Smooth muscle cell (in vitro differentiated cells): ENCODE measurements around the gene GSKIP. TPM values are rescaled to one million over a fixed set of nuclear protein-coding genes. Genes with fewer than 3 reads are reported as not detected.

Experiments
- DNase-seq: peaks from one replicate; lab custom pipeline; 2025; ENCODE audit not compliant: unreplicated experiment; lab: John Stamatoyannopoulos, UW
- H2AFZ ChIP-seq: fragments of 200-600 bp; sonication (generic); 2 replicates; pipeline ENCODE4 v1.6.0; 2016; ENCODE audit warnings: antibody characterized with exemption, low read depth, mild to moderate bottlenecking
- H3F3A ChIP-seq: fragments of 200-600 bp; sonication (generic); 2 replicates; pipeline ENCODE4 v1.6.0; 2017; ENCODE audit warnings: antibody characterized with exemption, low read depth
- H3K27ac ChIP-seq: fragments of 200-600 bp; sonication (generic); 2 replicates; pipeline ENCODE4 v1.5.1; 2016; ENCODE audit warnings: low read depth, mild to moderate bottlenecking
- H3K27me3 ChIP-seq: fragments of 200-600 bp; sonication (generic); 2 replicates; pipeline ENCODE4 v1.6.1; 2016; ENCODE audit warnings: low read depth, mild to moderate bottlenecking
- H3K36me3 ChIP-seq: fragments of 200-600 bp; sonication (generic); 2 replicates; pipeline ENCODE4 v1.5.1; 2016; ENCODE audit warnings: low read depth
- H3K4me1 ChIP-seq: fragments of 200-600 bp; sonication (generic); 2 replicates; pipeline ENCODE4 v1.5.1; 2016; ENCODE audit warnings: low read depth
- H3K4me2 ChIP-seq: fragments of 200-600 bp; sonication (generic); 2 replicates; pipeline ENCODE4 v1.6.0; 2016; ENCODE audit warnings: mild to moderate bottlenecking
- H3K4me3 ChIP-seq: fragments of 200-600 bp; sonication (generic); 2 replicates; pipeline ENCODE4 v1.5.1; 2016; ENCODE audit warnings: mild to moderate bottlenecking
- H3K79me2 ChIP-seq: fragments of 200-600 bp; sonication (generic); 2 replicates; pipeline ENCODE4 v1.6.0; 2016; ENCODE audit warnings: low read depth, mild to moderate bottlenecking
- H3K9ac ChIP-seq: fragments of 200-600 bp; sonication (generic); 2 replicates; pipeline ENCODE4 v1.6.0; 2016; ENCODE audit warnings: low read depth
- H3K9me3 ChIP-seq: fragments of 200-600 bp; sonication (generic); replicated peaks from 2 replicates; pipeline ENCODE4 v1.5.1; 2016; ENCODE audit warnings: low read depth
- H4K20me1 ChIP-seq: fragments of 200-600 bp; sonication (generic); 2 replicates; pipeline ENCODE4 v1.6.0; 2016; ENCODE audit warnings: low read depth
- WGBS: methylation state at CpG from one replicate; pipeline ENCODE4 v1.1.7; 2016; ENCODE audit warnings: low lambda C conversion rate; 5-methylcytosine and 5-hydroxymethylcytosine counted together
- polyA plus RNA-seq: library from polyadenylated mRNA; unstranded; fragments of >200 nt; fragmentation: Nextera tagmentation; extraction: Ambion mirVana; gene quantifications from 2 replicates; pipeline ENCODE4 v1.2.1, GENCODE V29; 2016
- total RNA-seq: library from RNA; depleted of rRNA; stranded (reverse); fragments of >200 nt; gene quantifications from 2 replicates; pipeline ENCODE4 v1.2.3, GENCODE V29; 2014
- TF ChIP-seq, protein P1 (sequence below): fragments of 200-600 bp; sonication (generic); IDR thresholded peaks from 2 replicates; pipeline ENCODE4 v1.5.1; 2017; ENCODE audit warnings: borderline replicate concordance, mild to moderate bottlenecking, antibody characterized with exemption; ENCODE audit not compliant: insufficient read depth, poor library complexity, severe bottlenecking

GSKIP gene
- total and polyA plus RNA-seq, 2 experiments from 2014 or later, result 21.2 to 35.2 TPM

DNA sequence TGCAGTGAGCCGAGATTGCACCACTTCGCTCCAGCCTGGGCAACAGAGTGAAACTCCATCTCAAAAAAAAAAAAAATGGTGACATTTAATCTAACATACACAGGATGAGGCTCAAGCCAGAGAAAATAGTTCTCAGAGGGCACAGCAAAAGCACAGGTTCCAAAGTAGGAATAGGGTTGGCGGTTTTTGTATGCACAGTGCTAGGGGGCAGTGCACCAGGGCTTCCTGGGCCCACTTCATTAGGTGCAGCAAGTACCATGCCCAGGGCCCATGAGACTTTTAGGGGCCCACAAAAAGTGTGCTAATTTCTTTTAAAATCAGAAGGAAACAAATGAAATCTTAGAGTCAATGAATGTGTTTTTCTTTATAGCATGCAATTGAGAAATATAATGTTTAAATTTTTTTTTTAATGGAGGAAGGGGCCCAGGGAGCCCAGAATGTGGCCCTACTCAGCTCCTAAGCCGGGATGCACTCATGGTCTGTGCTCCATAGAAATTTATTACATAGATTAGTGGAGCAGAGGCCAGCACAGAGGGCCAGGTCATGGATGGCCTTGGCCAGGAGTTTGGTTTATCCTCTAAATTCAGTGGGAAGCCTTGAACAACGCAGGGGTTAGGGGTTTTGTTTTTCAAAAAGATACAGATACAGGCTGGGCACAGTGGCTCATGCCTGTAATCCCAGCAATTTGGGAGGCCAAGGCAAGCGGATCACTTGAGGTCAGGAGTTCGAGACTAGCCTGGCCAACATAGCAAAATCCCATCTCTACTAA lies 30.9 kb downstream of the GSKIP start:
- H3K27ac ChIP-seq, result no peak overlapping the region
- no peak overlapping the region for H3K4me2 ChIP-seq
- no peak overlapping the region for H3K9ac ChIP-seq
- H3K9me3 ChIP-seq, result no peaks in the 10 kb centered on the region
- H4K20me1 ChIP-seq, result no peaks in the 10 kb centered on the region
- no peaks in the 10 kb centered on the region for H3K79me2 ChIP-seq
- H3F3A ChIP-seq, result peaks cover 7% of the 10 kb centered on the region
- 96% methylated on average over 7 of the region's 7 CpGs for WGBS
- H3K27me3 ChIP-seq, result no peaks in the 10 kb centered on the region
- peaks cover 8% of the 10 kb centered on the region for H3K4me1 ChIP-seq
- no peak overlapping the region for H2AFZ ChIP-seq
- H3K4me3 ChIP-seq, result no peak overlapping the region
- no peaks in the 10 kb centered on the region for H3K36me3 ChIP-seq
- TF ChIP-seq, protein P1, sequence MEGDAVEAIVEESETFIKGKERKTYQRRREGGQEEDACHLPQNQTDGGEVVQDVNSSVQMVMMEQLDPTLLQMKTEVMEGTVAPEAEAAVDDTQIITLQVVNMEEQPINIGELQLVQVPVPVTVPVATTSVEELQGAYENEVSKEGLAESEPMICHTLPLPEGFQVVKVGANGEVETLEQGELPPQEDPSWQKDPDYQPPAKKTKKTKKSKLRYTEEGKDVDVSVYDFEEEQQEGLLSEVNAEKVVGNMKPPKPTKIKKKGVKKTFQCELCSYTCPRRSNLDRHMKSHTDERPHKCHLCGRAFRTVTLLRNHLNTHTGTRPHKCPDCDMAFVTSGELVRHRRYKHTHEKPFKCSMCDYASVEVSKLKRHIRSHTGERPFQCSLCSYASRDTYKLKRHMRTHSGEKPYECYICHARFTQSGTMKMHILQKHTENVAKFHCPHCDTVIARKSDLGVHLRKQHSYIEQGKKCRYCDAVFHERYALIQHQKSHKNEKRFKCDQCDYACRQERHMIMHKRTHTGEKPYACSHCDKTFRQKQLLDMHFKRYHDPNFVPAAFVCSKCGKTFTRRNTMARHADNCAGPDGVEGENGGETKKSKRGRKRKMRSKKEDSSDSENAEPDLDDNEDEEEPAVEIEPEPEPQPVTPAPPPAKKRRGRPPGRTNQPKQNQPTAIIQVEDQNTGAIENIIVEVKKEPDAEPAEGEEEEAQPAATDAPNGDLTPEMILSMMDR, result no peak
- no peak for DNase-seq

DNA sequence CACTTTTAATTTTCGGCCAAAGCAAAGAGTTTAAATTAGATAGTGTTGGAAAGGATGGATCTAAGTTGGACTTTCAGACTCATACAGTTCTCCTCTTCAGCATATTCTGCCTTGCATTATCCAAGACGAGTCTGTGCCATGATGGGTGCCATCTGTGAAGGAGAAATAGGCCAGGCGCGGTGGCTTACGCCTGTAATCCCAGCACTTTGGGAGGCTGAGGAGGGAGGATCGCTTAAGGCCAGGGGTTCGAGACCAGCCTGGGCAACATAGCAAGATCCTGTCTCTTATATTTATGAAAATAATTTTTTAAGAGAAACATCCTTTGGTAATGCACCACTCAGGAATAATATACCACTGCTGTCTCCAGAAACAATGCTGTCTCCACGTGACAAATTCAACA lies 35.1 kb downstream of the GSKIP start:
- no peaks in the 10 kb centered on the region for H3K4me1 ChIP-seq
- no peak overlapping the region for H3K4me2 ChIP-seq
- H3K27me3 ChIP-seq, result no peaks in the 10 kb centered on the region
- no peak overlapping the region for H3K4me3 ChIP-seq
- TF ChIP-seq, protein P1, result no peak
- H3K9me3 ChIP-seq, result no peaks in the 10 kb centered on the region
- H3K79me2 ChIP-seq, result no peaks in the 10 kb centered on the region
- no peaks in the 10 kb centered on the region for H3K36me3 ChIP-seq
- H3K9ac ChIP-seq, result no peak overlapping the region
- no peak for DNase-seq
- H2AFZ ChIP-seq, result no peak overlapping the region
- no peak overlapping the region for H3K27ac ChIP-seq
- H4K20me1 ChIP-seq, result no peaks in the 10 kb centered on the region
- no peaks in the 10 kb centered on the region for H3F3A ChIP-seq
- WGBS, result 95% methylated on average over 8 of the region's 8 CpGs

DNA sequence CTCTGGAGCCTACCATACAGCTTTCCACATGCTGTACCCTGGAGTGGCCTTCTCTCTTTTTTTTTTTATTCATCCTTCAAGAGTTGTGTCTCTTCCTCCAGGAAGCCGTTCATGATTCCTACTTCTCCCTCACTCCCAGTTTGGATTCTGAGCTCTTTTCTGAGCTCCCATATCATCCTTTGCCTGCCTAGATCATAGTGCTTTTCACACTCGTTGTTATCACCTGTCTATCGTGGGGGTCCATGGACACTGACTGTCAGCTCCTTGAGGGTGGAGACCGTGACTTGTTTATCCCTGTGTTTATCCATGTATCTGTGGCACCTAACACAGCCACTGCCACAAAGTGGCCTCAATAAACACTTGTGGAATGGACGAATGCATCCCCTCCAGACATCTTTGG lies 35.6 kb downstream of the GSKIP start:
- Histone ChIP-seq H3K4me3 (no peak overlapping the region), H3K4me1 (no peaks in the 10 kb centered on the region), H3K79me2 (no peaks in the 10 kb centered on the region), H3K27ac (no peak overlapping the region), H4K20me1 (no peaks in the 10 kb centered on the region), H2AFZ (no peak overlapping the region), H3K36me3 (no peaks in the 10 kb centered on the region), H3K27me3 (no peaks in the 10 kb centered on the region), H3K9ac (no peak overlapping the region), H3K9me3 (no peaks in the 10 kb centered on the region), H3F3A (no peaks in the 10 kb centered on the region), H3K4me2 (no peak overlapping the region)
- 96% methylated on average over 5 of the region's 5 CpGs for WGBS
- TF ChIP-seq, protein P1, result no peak
- DNase-seq, result no peak

DNA sequence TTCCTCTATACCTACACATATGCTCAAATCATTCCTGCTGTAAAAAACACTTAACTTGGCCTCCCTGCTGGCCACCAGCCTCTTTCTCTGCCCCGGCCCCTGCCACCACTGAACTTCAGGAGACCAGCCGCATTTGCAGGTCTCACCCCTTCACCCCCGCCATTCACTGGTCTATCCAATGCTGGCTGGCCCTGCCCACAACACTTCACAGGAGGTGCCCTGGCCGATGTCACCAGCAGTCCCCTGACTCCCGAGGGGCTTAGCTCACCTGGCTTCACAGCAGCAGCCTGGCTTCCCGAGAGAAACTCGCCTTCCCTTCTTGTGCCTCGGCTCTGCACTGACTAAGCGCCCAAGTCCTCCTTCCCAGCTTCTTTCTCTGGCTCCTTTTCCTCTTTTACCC lies 36.1 kb downstream of the GSKIP start:
- Histone ChIP-seq H3K4me2 (no peak overlapping the region), H2AFZ (no peak overlapping the region), H3K4me1 (no peaks in the 10 kb centered on the region), H3K9me3 (no peaks in the 10 kb centered on the region), H3F3A (no peaks in the 10 kb centered on the region), H3K36me3 (no peaks in the 10 kb centered on the region), H3K4me3 (no peak overlapping the region), H3K9ac (no peak overlapping the region), H4K20me1 (no peaks in the 10 kb centered on the region), H3K27me3 (no peaks in the 10 kb centered on the region), H3K79me2 (no peaks in the 10 kb centered on the region), H3K27ac (no peak overlapping the region)
- TF ChIP-seq, protein P1, result no peak
- DNase-seq, result no peak
- 93% methylated on average over 9 of the region's 9 CpGs for WGBS
